Erythroblast (primary cell): ENCODE data around the gene CCSER2.
"Not testable (repeated sequence)": the region's sequence is repeated elsewhere in the genome, so short reads cannot be mapped to it uniquely, and the experiment has no call there.

Source experiments
- DNase-seq, 2 experiments: peaks; one replicate each; lab custom pipeline; 2025; lab: John Stamatoyannopoulos, UW
- GATA1 ChIP-seq: IDR thresholded peaks from 2 replicates; pipeline ENCODE4 v1.6.1; 2011; ENCODE audit warnings: low read depth, mild to moderate bottlenecking, control low read depth, low read length, moderate library complexity
- POLR2A ChIP-seq: IDR thresholded peaks from 2 replicates; pipeline ENCODE4 v1.6.1; 2011; ENCODE audit warnings: mild to moderate bottlenecking, low read length

CCSER2 gene

GRCh38 chr10:84447701-84448400, 119.5 kb downstream of the CCSER2 start:
- no peak for DNase-seq
- TF ChIP-seq POLR2A (no peak), GATA1 (no peak)

GRCh38 chr10:84449351-84449750, 121.0 kb downstream of the CCSER2 start:
- DNase-seq, result not testable (repeated sequence)

GRCh38 chr10:84452003-84452402, 123.6 kb downstream of the CCSER2 start:
- TF ChIP-seq POLR2A, result no peak
- TF ChIP-seq GATA1, result no peak
- DNase-seq, result no peak

GRCh38 chr10:84453303-84453702, 124.9 kb downstream of the CCSER2 start:
- TF ChIP-seq GATA1 (no peak), POLR2A (no peak)
- no peak for DNase-seq

- TF ChIP-seq POLR2A (no peak), GATA1 (no peak)
- no peak for DNase-seq
Measured at GRCh38 chr10:84456126-84456525, 127.7 kb downstream of the CCSER2 start.

- TF ChIP-seq POLR2A (no peak), GATA1 (no peak)
- no peak for DNase-seq
Measured at GRCh38 chr10:84460520-84460919, 132.1 kb downstream of the CCSER2 start.

- TF ChIP-seq POLR2A (no peak), GATA1 (no peak)
Measured at GRCh38 chr10:84469470-84469869, 141.1 kb downstream of the CCSER2 start.

GRCh38 chr10:84473136-84473535, 144.7 kb downstream of the CCSER2 start:
- TF ChIP-seq GATA1, result no peak
- no peak for TF ChIP-seq POLR2A
- no peak for DNase-seq

More at GRCh38 chr10:84469470-84469869, 141.1 kb downstream of the CCSER2 start:
- no peak for DNase-seq

GRCh38 chr10:84477398-84478128, 149.2 kb downstream of the CCSER2 start:
- TF ChIP-seq GATA1 (no peak), POLR2A (no peak)
- no peak for DNase-seq

- no peak for TF ChIP-seq GATA1
- TF ChIP-seq POLR2A, result no peak
- DNase-seq, result no peak
Measured at GRCh38 chr10:84478151-84478550, 149.8 kb downstream of the CCSER2 start.

GRCh38 chr10:84478679-84479078, 150.3 kb downstream of the CCSER2 start:
- DNase-seq, result no peak
- TF ChIP-seq GATA1 (no peak), POLR2A (no peak)

GRCh38 chr10:84484541-84484940, 156.2 kb downstream of the CCSER2 start:
- TF ChIP-seq POLR2A (no peak), GATA1 (no peak)
- no peak for DNase-seq

- TF ChIP-seq GATA1 (no peak), POLR2A (no peak)
- DNase-seq, result no peak
Measured at GRCh38 chr10:84493361-84493760, 165.0 kb downstream of the CCSER2 start.

GRCh38 chr10:84493951-84494848, 165.8 kb downstream of the CCSER2 start:
- TF ChIP-seq POLR2A (no peak), GATA1 (no peak)
- DNase-seq, result no peak

- TF ChIP-seq GATA1, result no peak
- TF ChIP-seq POLR2A, result no peak
- DNase-seq, result no peak
Measured at GRCh38 chr10:84494849-84495180, 166.4 kb downstream of the CCSER2 start.
